Measurements from ENCODE around the gene SPI1. TPM values are rescaled to one million over a fixed set of nuclear protein-coding genes. Genes with fewer than 3 reads are reported as not detected.

Gene SPI1
- total and polyA plus RNA-seq, 8 donors: 1.0 to 24.2 (median 5.6) TPM

- peaks cover 0 to 63% (median 20%) of the 10 kb centered on the region in 3 donors for H3K36me3 ChIP-seq
- no peaks in the 10 kb centered on the region for H3K9me3 ChIP-seq
- H3K4me3 ChIP-seq: no peak overlapping the region
- FAIRE-seq: no peak
- H3K4me1 ChIP-seq: no peaks in the 10 kb centered on the region
- no peak for TF ChIP-seq CTCF (IDR thresholded peaks at IDR 0.05)
- no peaks in the 10 kb centered on the region for H3K27me3 ChIP-seq
- no peak overlapping the region for H3K27ac ChIP-seq
- WGBS, 2 donors: 88 to 91% methylated on average over 5 of the region's 5 CpGs
- no peak for DNase-seq
- intact Hi-C loops (cut with DNase I): no loop called here
- ATAC-seq: no peak
Measured at GRCh38 chr11:47314992-47315391, 63.4 kb downstream of the SPI1 start.

GRCh38 chr11:47308050-47308823, 70.1 kb downstream of the SPI1 start:
- DNase-seq: peak in 1 of 6 donors; percentile 5
- TF ChIP-seq CTCF (IDR thresholded peaks at IDR 0.05): no peak
- Histone ChIP-seq H3K36me3 (peaks cover 3 to 70% (median 27%) of the 10 kb centered on the region in 3 donors), H3K4me1 (no peaks in the 10 kb centered on the region), H3K4me3 (no peak overlapping the region), H3K27me3 (no peaks in the 10 kb centered on the region), H3K27ac (no peak overlapping the region), H3K9me3 (no peaks in the 10 kb centered on the region)
- no peak for FAIRE-seq
- WGBS, 2 donors: 90 to 94% methylated on average over 6 of the region's 6 CpGs
- no peak for ATAC-seq
- intact Hi-C loops (cut with DNase I): no loop called here

DNA sequence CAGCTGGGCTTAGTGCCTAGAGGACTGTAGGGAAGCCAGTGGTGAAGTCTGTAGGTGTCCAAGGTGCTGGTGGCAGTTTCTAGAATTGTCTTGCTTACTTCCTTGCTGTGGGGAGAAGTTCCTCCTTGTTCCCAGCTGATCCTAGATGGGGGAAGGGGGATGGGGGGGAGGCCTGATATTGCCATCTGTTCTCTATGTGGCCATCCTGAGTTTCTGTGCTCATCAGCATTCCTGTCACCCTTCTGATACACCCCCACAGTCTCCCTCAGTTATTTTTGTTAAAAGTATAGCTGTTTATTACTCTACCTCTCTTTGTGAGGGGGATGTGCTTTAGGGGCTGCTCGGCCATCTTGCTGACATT, 71.9 kb downstream of the SPI1 start:
- ATAC-seq: no peak
- H3K27ac ChIP-seq: no peak overlapping the region
- 96 to 100% methylated on average over 1 of the region's 1 CpG for WGBS, 2 donors
- FAIRE-seq: no peak
- no peaks in the 10 kb centered on the region for H3K9me3 ChIP-seq
- no peak overlapping the region for H3K4me3 ChIP-seq
- intact Hi-C loops (cut with DNase I): no loop called here
- H3K4me1 ChIP-seq: no peaks in the 10 kb centered on the region
- no peaks in the 10 kb centered on the region for H3K27me3 ChIP-seq
- peak in 1 of 6 donors; percentile 5 for DNase-seq
- peaks cover 3 to 72% (median 24%) of the 10 kb centered on the region in 3 donors for H3K36me3 ChIP-seq
- no peak for TF ChIP-seq CTCF (IDR thresholded peaks at IDR 0.05)

DNA sequence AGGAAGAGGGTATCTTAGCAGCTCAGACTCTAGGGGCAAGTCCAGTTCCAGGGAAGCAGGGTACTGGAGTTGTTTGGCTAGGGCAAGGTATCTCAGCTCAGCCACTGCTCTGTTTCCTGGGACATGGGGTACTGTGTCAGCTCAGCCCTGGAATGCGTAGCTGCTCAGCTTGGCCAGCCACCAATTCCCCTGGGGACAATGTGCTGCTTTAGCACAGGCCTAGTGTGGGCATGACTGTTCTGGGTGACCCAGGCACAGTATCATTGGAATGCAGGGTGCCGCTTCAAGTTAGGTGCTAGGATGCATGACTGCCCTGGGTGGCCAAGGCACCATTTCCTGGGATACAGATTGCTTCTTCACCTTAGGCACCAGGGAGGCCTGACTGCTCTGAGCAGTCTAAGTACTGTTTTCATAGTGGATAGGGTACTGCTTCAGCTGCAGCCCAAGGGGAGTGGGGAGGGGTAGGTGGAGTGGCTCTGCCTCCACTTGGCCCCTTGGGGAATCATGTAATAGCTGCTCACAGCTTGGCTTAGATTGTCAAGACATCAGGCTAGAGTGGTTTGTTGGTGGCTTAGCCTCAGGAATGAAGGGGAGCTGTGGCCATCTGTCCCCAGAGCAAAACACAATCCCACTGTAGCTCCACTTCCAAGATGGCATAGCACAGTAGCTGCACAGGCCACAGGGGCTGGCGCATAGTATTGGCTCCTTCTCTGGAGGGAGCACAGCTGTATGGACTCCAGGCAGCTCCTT, 72.4 kb downstream of the SPI1 start:
- FAIRE-seq: no peak
- peaks cover 3 to 70% (median 18%) of the 10 kb centered on the region in 3 donors for H3K36me3 ChIP-seq

More for the DNA sequence above, 72.4 kb downstream of the SPI1 start:
- no peak for TF ChIP-seq CTCF (IDR thresholded peaks at IDR 0.05)
- Histone ChIP-seq H3K4me3 (no peak overlapping the region), H3K4me1 (no peaks in the 10 kb centered on the region), H3K27me3 (no peaks in the 10 kb centered on the region), H3K9me3 (no peaks in the 10 kb centered on the region), H3K27ac (no peak overlapping the region)
- WGBS, 2 donors: 86 to 90% methylated on average over 3 of the region's 3 CpGs
- peak in 1 of 4 donors; percentile 18 for ATAC-seq
- peak in 1 of 6 donors; percentile 16 for DNase-seq
- intact Hi-C loops (cut with DNase I): no loop called here

Small RNAs within 50 kb of the gene (microRNA-seq; reads per million reads assigned to microRNA genes)
- gene MIR4487: 0 reads per million in 2 donors

Other genes starting within 250 kb of the SPI1 start
- 10 to 100 TPM; 40.1 to 67.5 (median 61.4) TPM for gene ARFGAP2, start 201.7 kb downstream of the SPI1 start, total RNA-seq
- 10 to 100 TPM; 73.1 to 78.9 TPM for gene ARFGAP2, start 201.7 kb downstream of the SPI1 start, polyA plus RNA-seq
- gene PACSIN3, start 192.1 kb downstream of the SPI1 start, total RNA-seq: 10 to 100 TPM; 16.5 to 39.9 (median 29.6) TPM
- gene PACSIN3, start 192.1 kb downstream of the SPI1 start, polyA plus RNA-seq: 10 to 100 TPM; 28.1 to 31.3 TPM
- 10 to 100 TPM in 5 of 6 donors, 1 to 10 TPM in 1; 10.0 to 46.2 (median 20.0) TPM for gene DDB2, start 163.6 kb downstream of the SPI1 start, total RNA-seq
- gene DDB2, start 163.6 kb downstream of the SPI1 start, polyA plus RNA-seq: 10 to 100 TPM; 31.2 to 45.9 TPM
- gene ACP2, start 129.7 kb downstream of the SPI1 start, total RNA-seq: 10 to 100 TPM; 22.5 to 38.1 (median 29.7) TPM
- gene ACP2, start 129.7 kb downstream of the SPI1 start, polyA plus RNA-seq: 10 to 100 TPM; 40.4 to 53.6 TPM
- gene NR1H3, start 120.6 kb downstream of the SPI1 start, total RNA-seq: 10 to 100 TPM in 5 of 6 donors, 1 to 10 TPM in 1; 8.9 to 24.0 (median 15.2) TPM
- gene NR1H3, start 120.6 kb downstream of the SPI1 start, polyA plus RNA-seq: 10 to 100 TPM; 54.9 to 60.0 TPM
- 10 to 100 TPM; 15.0 to 36.9 (median 20.0) TPM for gene MADD, start 108.4 kb downstream of the SPI1 start, total RNA-seq
- gene MADD, start 108.4 kb downstream of the SPI1 start, polyA plus RNA-seq: 10 to 100 TPM; 22.0 to 35.5 TPM
- 1 to 10 TPM in 1 of 6 donors, under 1 TPM in 3, not detected in 2; 0.06 to 1.0 (median 0.09) TPM for gene MYBPC3, start 25.8 kb downstream of the SPI1 start, total RNA-seq
- gene MYBPC3, start 25.8 kb downstream of the SPI1 start, polyA plus RNA-seq: under 1 TPM; 0.14 to 0.23 TPM
- 10 to 100 TPM; 14.6 to 28.5 (median 19.3) TPM for gene SLC39A13, start 30.0 kb upstream of the SPI1 start, total RNA-seq
- 10 to 100 TPM; 52.6 to 55.6 TPM for gene SLC39A13, start 30.0 kb upstream of the SPI1 start, polyA plus RNA-seq
- gene PSMC3, start 47.9 kb upstream of the SPI1 start, total RNA-seq: 10 to 100 TPM; 37.4 to 59.4 (median 50.3) TPM
- 10 to 100 TPM; 55.0 to 67.5 TPM for gene PSMC3, start 47.9 kb upstream of the SPI1 start, polyA plus RNA-seq
- gene RAPSN, start 70.6 kb upstream of the SPI1 start, total RNA-seq: under 1 TPM; 0.18 to 0.56 (median 0.30) TPM
- gene RAPSN, start 70.6 kb upstream of the SPI1 start, polyA plus RNA-seq: under 1 TPM; 0.34 to 0.92 TPM
- 10 to 100 TPM; 31.0 to 56.3 (median 38.4) TPM for gene CELF1, start 174.6 kb upstream of the SPI1 start, total RNA-seq
- gene CELF1, start 174.6 kb upstream of the SPI1 start, polyA plus RNA-seq: 10 to 100 TPM; 20.0 to 29.5 TPM
- 10 to 100 TPM; 15.7 to 24.7 (median 19.6) TPM for gene PTPMT1, start 187.1 kb upstream of the SPI1 start, total RNA-seq
- 10 to 100 TPM; 24.6 to 34.3 TPM for gene PTPMT1, start 187.1 kb upstream of the SPI1 start, polyA plus RNA-seq
- 1 to 10 TPM; 4.3 to 8.9 (median 6.7) TPM for gene KBTBD4, start 200.4 kb upstream of the SPI1 start, total RNA-seq
- 10 to 100 TPM in 1 of 2 donors, 1 to 10 TPM in 1; 3.5 to 13.0 TPM for gene KBTBD4, start 200.4 kb upstream of the SPI1 start, polyA plus RNA-seq
- 10 to 100 TPM; 28.8 to 48.5 (median 35.3) TPM for gene NDUFS3, start 200.5 kb upstream of the SPI1 start, total RNA-seq
- 100 to 1,000 TPM in 1 of 2 donors, 10 to 100 TPM in 1; 85.8 to 113 TPM for gene NDUFS3, start 200.5 kb upstream of the SPI1 start, polyA plus RNA-seq
- gene FAM180B, start 208.1 kb upstream of the SPI1 start, total RNA-seq: under 1 TPM in 1 of 6 donors, not detected in 5; 0.17 TPM
- not detected for gene FAM180B, start 208.1 kb upstream of the SPI1 start, polyA plus RNA-seq
- gene C1QTNF4, start 215.9 kb upstream of the SPI1 start, total RNA-seq: 1 to 10 TPM in 1 of 6 donors, under 1 TPM in 4, not detected in 1; 0.09 to 1.1 (median 0.20) TPM
- gene C1QTNF4, start 215.9 kb upstream of the SPI1 start, polyA plus RNA-seq: 1 to 10 TPM; 1.3 to 3.6 TPM